WTC11 (cell line): ENCODE data around the gene TMEM117. TPM values are rescaled to one million over a fixed set of nuclear protein-coding genes. Genes with fewer than 3 reads are reported as not detected.

Experiments
- ATAC-seq: fragments of 200-7000 bp; cut with Tn5 transposase; 2 replicates; pipeline ENCODE4 v1.10.0; 2021; ENCODE audit warnings: mild to moderate bottlenecking, moderate library complexity
- CTCF ChIA-PET: fragments of 300-600 bp; sonication (Branson Sonifier 250); formaldehyde crosslinking; loops from one replicate; lab custom pipeline; 2021; ENCODE audit warnings: antibody characterized with exemption; lab: Charles Lee
- POLR2A ChIA-PET: fragments of 350-600 bp; sonication (Branson Sonifier 250); formaldehyde crosslinking; loops from one replicate; lab custom pipeline; 2021; ENCODE audit warnings: antibody characterized with exemption; lab: Charles Lee
- DNase-seq: peaks from one replicate; pipeline ENCODE4 v3.0.0; 2021; ENCODE audit warnings: low spot score
- H3K27ac Mint-ChIP-seq: 2 replicates; pipeline ENCODE4 v1.8.0; 2021; ENCODE audit warnings: mixed read lengths
- H3K27me3 Mint-ChIP-seq: 2 replicates; pipeline ENCODE4 v1.8.0; 2021; ENCODE audit warnings: low read depth, mild to moderate bottlenecking, moderate library complexity, mixed read lengths
- H3K36me3 Mint-ChIP-seq: 2 replicates; pipeline ENCODE4 v1.8.0; 2021; ENCODE audit warnings: mixed read lengths
- H3K4me1 Mint-ChIP-seq: 2 replicates; pipeline ENCODE4 v1.8.0; 2022; ENCODE audit warnings: mixed read lengths
- H3K4me3 Mint-ChIP-seq: 2 replicates; pipeline ENCODE4 v1.8.0; 2021; ENCODE audit warnings: mild to moderate bottlenecking, moderate library complexity, mixed read lengths
- H3K9me3 Mint-ChIP-seq: 2 replicates; pipeline ENCODE4 v1.8.0; 2021; ENCODE audit warnings: mixed read lengths
- AFF4 ChIP-seq: sonication (generic); formaldehyde crosslinking; IDR thresholded peaks from 2 replicates; pipeline ENCODE4 v1.8.1; 2023; ENCODE audit warnings: mild to moderate bottlenecking, missing genetic modification reagents, borderline replicate concordance
- CREB1 ChIP-seq: sonication (generic); formaldehyde crosslinking; IDR thresholded peaks from 2 replicates; pipeline ENCODE4 v1.8.0; 2023; ENCODE audit warnings: mild to moderate bottlenecking, missing genetic modification reagents
- CREM ChIP-seq: sonication (generic); formaldehyde crosslinking; IDR thresholded peaks from 2 replicates; pipeline ENCODE4 v1.8.1; 2022; ENCODE audit warnings: mild to moderate bottlenecking, missing genetic modification reagents, moderate library complexity
- ELF4 ChIP-seq: sonication (generic); formaldehyde crosslinking; IDR thresholded peaks from 2 replicates; pipeline ENCODE4 v1.8.1; 2022; ENCODE audit warnings: low read depth, mild to moderate bottlenecking, moderate library complexity, missing genetic modification reagents
- EMX1 ChIP-seq: fragments of 250-450 bp; sonication (Bioruptor Pico); IDR thresholded peaks from 2 replicates; pipeline ENCODE4 v1.8.0; 2021; ENCODE audit warnings: mild to moderate bottlenecking
- FOXP1 ChIP-seq: sonication (generic); formaldehyde crosslinking; IDR thresholded peaks from 2 replicates; pipeline ENCODE4 v1.8.0; 2022; ENCODE audit warnings: missing genetic modification reagents, mild to moderate bottlenecking, moderate library complexity, borderline replicate concordance
- GTF2I ChIP-seq: fragments of 250-450 bp; sonication (Bioruptor Pico); conservative IDR thresholded peaks from 2 replicates; pipeline ENCODE4 v1.4.0; 2021; ENCODE audit warnings: mild to moderate bottlenecking
- MLX ChIP-seq: sonication (generic); formaldehyde crosslinking; IDR thresholded peaks from 2 replicates; pipeline ENCODE4 v1.8.1; 2023; ENCODE audit warnings: mild to moderate bottlenecking, missing genetic modification reagents, moderate library complexity
- MYBL2 ChIP-seq: sonication (generic); formaldehyde crosslinking; IDR thresholded peaks from 2 replicates; pipeline ENCODE4 v1.8.1; 2023; ENCODE audit warnings: mild to moderate bottlenecking, moderate library complexity, missing genetic modification reagents
- NFE2L1 ChIP-seq: sonication (generic); formaldehyde crosslinking; IDR thresholded peaks from 2 replicates; pipeline ENCODE4 v1.8.1; 2023; ENCODE audit warnings: missing genetic modification reagents
- NR1H2 ChIP-seq: sonication (generic); formaldehyde crosslinking; IDR thresholded peaks from 2 replicates; pipeline ENCODE4 v1.9.0; 2021; ENCODE audit warnings: mild to moderate bottlenecking, moderate library complexity, missing genetic modification reagents
- NR2C2 ChIP-seq: sonication (generic); formaldehyde crosslinking; IDR thresholded peaks from 2 replicates; pipeline ENCODE4 v1.8.0; 2022; ENCODE audit warnings: mild to moderate bottlenecking, missing genetic modification reagents
- OVOL2 ChIP-seq: fragments of 250-450 bp; sonication (Bioruptor Pico); IDR thresholded peaks from 2 replicates; pipeline ENCODE4 v1.9.0; 2021; ENCODE audit warnings: mild to moderate bottlenecking, borderline replicate concordance
- PRRX2 ChIP-seq: fragments of 250-450 bp; sonication (Bioruptor Pico); IDR thresholded peaks from 2 replicates; pipeline ENCODE4 v1.8.0; 2021; ENCODE audit warnings: mild to moderate bottlenecking
- RORB ChIP-seq: fragments of 250-450 bp; sonication (Bioruptor Pico); IDR thresholded peaks from 2 replicates; pipeline ENCODE4 v1.9.0; 2021; ENCODE audit warnings: mild to moderate bottlenecking
- SMAD3 ChIP-seq: sonication (generic); formaldehyde crosslinking; IDR thresholded peaks from 2 replicates; pipeline ENCODE4 v1.8.0; 2022; ENCODE audit warnings: missing genetic modification reagents, mild to moderate bottlenecking, borderline replicate concordance
- TEAD1 ChIP-seq: sonication (generic); formaldehyde crosslinking; IDR thresholded peaks from 2 replicates; pipeline ENCODE4 v1.8.0; 2022; ENCODE audit warnings: mild to moderate bottlenecking, missing genetic modification reagents
- TP53 ChIP-seq: sonication (generic); formaldehyde crosslinking; IDR thresholded peaks from 2 replicates; pipeline ENCODE4 v1.8.1; 2023; ENCODE audit warnings: mild to moderate bottlenecking, missing genetic modification reagents
- ZNF121 ChIP-seq: sonication (generic); formaldehyde crosslinking; IDR thresholded peaks from 2 replicates; pipeline ENCODE4 v1.8.0; 2023; ENCODE audit warnings: missing genetic modification reagents
- ZNF138 ChIP-seq: sonication (generic); formaldehyde crosslinking; conservative IDR thresholded peaks from 2 replicates; pipeline ENCODE4 v1.8.1; 2022; ENCODE audit warnings: mild to moderate bottlenecking, moderate library complexity, missing genetic modification reagents
- ZNF232 ChIP-seq: sonication (generic); formaldehyde crosslinking; IDR thresholded peaks from 2 replicates; pipeline ENCODE4 v1.8.0; 2022; ENCODE audit warnings: mild to moderate bottlenecking, missing genetic modification reagents
- ZNF423 ChIP-seq: fragments of 250-450 bp; sonication (Bioruptor Pico); IDR thresholded peaks from 2 replicates; pipeline ENCODE4 v2.1.2; 2022; ENCODE audit warnings: mild to moderate bottlenecking, moderate library complexity
- ZNF425 ChIP-seq: fragments of 250-450 bp; sonication (Bioruptor Pico); conservative IDR thresholded peaks from 2 replicates; pipeline ENCODE4 v1.9.0; 2021; ENCODE audit warnings: mild to moderate bottlenecking
- total RNA-seq: library from RNA; stranded (reverse); gene quantifications from 3 replicates; pipeline ENCODE4 v1.2.3, GENCODE V29; 2021
- TF ChIP-seq, protein P1 (sequence below): fragments of 250-450 bp; sonication (Bioruptor Pico); IDR thresholded peaks from 2 replicates; pipeline ENCODE4 v1.9.0; 2021; ENCODE audit warnings: mild to moderate bottlenecking

The TMEM117 gene
- total RNA-seq, 1 experiment from 2014 or later: 1.5 TPM

GRCh38 chr12:44422559-44422958 lies 586.7 kb downstream of the TMEM117 start:
- no peak overlapping the region for H3K27ac Mint-ChIP-seq
- H3K4me1 Mint-ChIP-seq: peaks cover 14% of the 10 kb centered on the region
- H3K27me3 Mint-ChIP-seq: no peaks in the 10 kb centered on the region
- ChIA-PET CTCF (no interaction called here), POLR2A (no interaction called here)
- H3K36me3 Mint-ChIP-seq: no peaks in the 10 kb centered on the region; the same call in 1 of the 2 replicates
- DNase-seq (no peak), ATAC-seq (peak; percentile 76)
- no peak overlapping the region for H3K4me3 Mint-ChIP-seq
- no peak for TF ChIP-seq GTF2I (CRISPR knock-in tag)
- no peak for TF ChIP-seq ELF4 (CRISPR knock-in tag)
- TF ChIP-seq OVOL2 (CRISPR knock-in tag): no peak
- TF ChIP-seq RORB (CRISPR knock-in tag): no peak
- no peak for TF ChIP-seq CREM (CRISPR knock-in tag)
- TF ChIP-seq FOXP1: no peak
- no peak for TF ChIP-seq ZNF423 (CRISPR knock-in tag)
- TF ChIP-seq ZNF232: no peak
- TF ChIP-seq MYBL2 (CRISPR knock-in tag): no peak
- TF ChIP-seq MLX (CRISPR knock-in tag): no peak
- TF ChIP-seq PRRX2 (CRISPR knock-in tag): no peak
- no peak for TF ChIP-seq NR2C2 (CRISPR knock-in tag)
- H3K9me3 Mint-ChIP-seq: peaks cover 25% of the 10 kb centered on the region

DNA sequence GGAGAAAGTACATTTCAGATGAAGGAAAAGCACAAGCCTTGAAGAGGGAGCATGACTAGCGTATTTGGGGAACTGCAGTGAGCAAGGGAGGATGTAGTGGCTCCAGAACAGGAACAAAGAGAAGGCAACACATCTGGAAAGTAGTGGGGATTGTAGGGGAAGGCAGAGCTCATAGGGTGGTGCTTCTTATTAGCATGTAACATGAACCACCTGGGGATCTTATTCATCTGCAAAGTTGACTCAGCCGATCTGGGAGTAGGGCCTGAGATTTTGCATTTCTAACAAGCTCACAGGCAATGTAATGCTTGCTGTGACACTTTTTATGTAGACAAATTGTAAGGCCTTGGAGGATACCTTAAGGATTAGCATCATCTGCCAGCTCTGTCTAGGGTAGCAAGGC lies 592.9 kb downstream of the TMEM117 start:
- Mint-ChIP-seq H3K36me3 (no peaks in the 10 kb centered on the region; the same call in 1 of the 2 replicates), H3K9me3 (peaks cover 8% of the 10 kb centered on the region), H3K27ac (no peak overlapping the region), H3K4me3 (no peak overlapping the region), H3K4me1 (no peaks in the 10 kb centered on the region), H3K27me3 (no peaks in the 10 kb centered on the region)
- CTCF ChIA-PET: interaction anchor here (0.9 to 1.2 kb wide), 3 partner anchors 68 to 520 kb away, joined by 3 read pairs; no protein-coding TSS in a partner anchor
- ATAC-seq: peak; percentile 99
- POLR2A ChIA-PET: no interaction called here
- DNase-seq: peak; percentile 18
- TF ChIP-seq NFE2L1 (CRISPR knock-in tag) (peak; percentile 26; the same call in 1 of the 2 replicates), TEAD1 (peak; percentile 36; the same call in 1 of the 2 replicates), CREB1 (CRISPR knock-in tag) (no peak), SMAD3 (CRISPR knock-in tag) (no peak), RORB (CRISPR knock-in tag) (no peak), TP53 (CRISPR knock-in tag) (no peak), ZNF121 (no peak)

GRCh38 chr12:44431647-44432343 lies 595.9 kb downstream of the TMEM117 start:
- no peaks in the 10 kb centered on the region for H3K27me3 Mint-ChIP-seq
- POLR2A ChIA-PET: no interaction called here
- H3K27ac Mint-ChIP-seq: no peak overlapping the region
- no peaks in the 10 kb centered on the region; the same call in 1 of the 2 replicates for H3K36me3 Mint-ChIP-seq
- TF ChIP-seq ZNF425 (CRISPR knock-in tag): no peak
- no peak for TF ChIP-seq ZNF138 (CRISPR knock-in tag)
- no peak for TF ChIP-seq RORB (CRISPR knock-in tag)
- no peak for TF ChIP-seq AFF4 (CRISPR knock-in tag)
- TF ChIP-seq NR1H2: no peak
- TF ChIP-seq, protein P1, sequence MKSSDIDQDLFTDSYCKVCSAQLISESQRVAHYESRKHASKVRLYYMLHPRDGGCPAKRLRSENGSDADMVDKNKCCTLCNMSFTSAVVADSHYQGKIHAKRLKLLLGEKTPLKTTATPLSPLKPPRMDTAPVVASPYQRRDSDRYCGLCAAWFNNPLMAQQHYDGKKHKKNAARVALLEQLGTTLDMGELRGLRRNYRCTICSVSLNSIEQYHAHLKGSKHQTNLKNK (CRISPR knock-in tag): no peak
- TF ChIP-seq EMX1 (CRISPR knock-in tag): no peak
- no peak for TF ChIP-seq TP53 (CRISPR knock-in tag)
- CTCF ChIA-PET: no interaction called here
- no peak for ATAC-seq
- H3K4me3 Mint-ChIP-seq: no peak overlapping the region
- H3K9me3 Mint-ChIP-seq: peaks cover 11% of the 10 kb centered on the region
- no peak for DNase-seq
- no peaks in the 10 kb centered on the region for H3K4me1 Mint-ChIP-seq
